HFF-Myc (cell line): Measurements from ENCODE around the gene VPS13C.
A peak's percentile ranks its signal among the peaks of the same experiment; 100 is the strongest.
"Not testable (repeated sequence)": the region's sequence is repeated elsewhere in the genome, so short reads cannot be mapped to it uniquely, and the experiment has no call there.

Source experiments
- DNase-seq: peaks from one replicate; pipeline ENCODE4 v3.0.0-alpha.2; 2011; ENCODE audit warnings: low read depth; ENCODE audit errors: extremely low read depth
- H3K4me3 ChIP-seq: replicated peaks from 2 replicates; pipeline ENCODE4 v1.5.1; 2011; ENCODE audit warnings: low read depth, mild to moderate bottlenecking, control low read depth, low read length
- CTCF ChIP-seq: IDR thresholded peaks from 2 replicates; pipeline ENCODE4 v1.5.1; 2012; ENCODE audit warnings: mild to moderate bottlenecking, low read depth, low read length, control low read depth; ENCODE audit errors: missing control alignments

Gene VPS13C

DNA sequence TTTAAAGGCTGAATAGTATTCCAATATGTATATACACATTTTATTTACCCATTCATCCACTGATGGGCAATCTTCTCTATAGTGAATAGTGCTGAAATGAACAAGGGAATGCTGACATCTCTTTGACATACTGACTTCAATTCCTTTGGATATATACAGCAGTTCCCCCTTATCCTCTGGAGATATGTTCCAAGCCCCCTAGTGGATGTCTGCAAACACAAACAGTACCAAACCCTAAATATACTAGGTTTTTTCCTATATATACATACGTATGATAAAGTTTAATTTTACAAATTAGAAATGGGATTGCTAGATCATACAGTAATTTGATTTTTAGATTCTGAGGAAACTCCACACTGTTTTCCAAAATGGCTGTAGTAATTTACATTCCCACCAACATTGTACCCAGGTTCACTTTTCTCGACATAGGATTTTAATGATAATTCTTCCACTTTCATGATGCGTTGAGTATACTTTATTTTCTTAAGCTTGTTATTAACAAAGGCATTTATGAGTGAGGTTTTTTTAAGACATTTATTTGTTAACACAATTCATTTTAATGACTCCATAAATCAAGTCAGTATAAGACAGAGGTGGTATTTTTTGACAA lies 38.2 kb downstream of the VPS13C start:
- H3K4me3 ChIP-seq: no peak overlapping the region
- DNase-seq: no peak
- peak; percentile 42 for TF ChIP-seq CTCF

DNA sequence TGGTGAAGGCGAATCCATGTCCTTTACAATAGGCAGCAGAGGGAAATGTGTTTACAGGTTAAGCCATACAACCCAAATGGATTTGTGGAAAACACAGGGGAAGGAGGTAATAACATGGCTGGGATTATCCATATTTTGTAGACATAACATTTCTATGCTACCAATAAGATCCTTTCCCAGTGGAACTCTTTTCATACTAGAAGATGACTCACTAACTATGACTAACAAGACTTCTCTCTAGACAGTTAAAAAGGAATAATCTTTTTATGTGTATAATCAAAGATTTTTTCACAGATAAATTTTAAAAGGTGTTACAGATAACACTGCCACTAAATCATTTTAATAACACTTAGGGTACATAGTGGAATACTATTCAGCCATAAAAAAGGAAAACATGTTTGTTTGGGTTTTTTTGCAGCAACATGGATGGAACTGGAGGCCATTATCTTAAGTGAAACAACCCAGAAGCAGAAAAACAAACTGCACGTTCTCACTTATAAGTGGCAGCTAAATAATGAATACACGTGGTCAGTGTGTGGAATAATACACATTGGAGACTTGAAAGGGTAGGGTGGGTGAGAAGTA lies 39.6 kb downstream of the VPS13C start:
- no peak overlapping the region for H3K4me3 ChIP-seq
- DNase-seq: no peak
- no peak for TF ChIP-seq CTCF

DNA sequence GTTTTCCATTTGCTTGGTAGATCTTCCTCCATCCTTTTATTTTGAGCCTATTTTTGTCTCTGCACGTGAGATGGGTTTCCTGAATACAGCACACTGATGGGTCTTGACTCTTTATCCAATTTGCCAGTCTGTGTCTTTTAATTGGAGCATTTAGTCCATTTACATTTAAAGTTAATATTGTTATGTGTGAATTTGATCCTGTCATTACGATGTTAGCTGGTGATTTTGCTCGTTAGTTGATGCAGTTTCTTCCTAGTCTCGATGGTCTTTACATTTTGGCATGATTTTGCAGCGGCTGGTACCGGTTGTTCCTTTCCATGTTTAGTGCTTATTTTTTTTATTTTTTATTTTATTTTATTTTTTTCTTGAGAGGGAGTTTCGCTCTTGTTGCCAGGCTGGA lies 54.9 kb downstream of the VPS13C start:
- DNase-seq, H3K4me3 ChIP-seq: not testable (repeated sequence)

- TF ChIP-seq CTCF: no peak
- H3K4me3 ChIP-seq: no peak overlapping the region
- DNase-seq: no peak
Measured at GRCh38 chr15:61997786-61998185, 62.5 kb downstream of the VPS13C start.

DNA sequence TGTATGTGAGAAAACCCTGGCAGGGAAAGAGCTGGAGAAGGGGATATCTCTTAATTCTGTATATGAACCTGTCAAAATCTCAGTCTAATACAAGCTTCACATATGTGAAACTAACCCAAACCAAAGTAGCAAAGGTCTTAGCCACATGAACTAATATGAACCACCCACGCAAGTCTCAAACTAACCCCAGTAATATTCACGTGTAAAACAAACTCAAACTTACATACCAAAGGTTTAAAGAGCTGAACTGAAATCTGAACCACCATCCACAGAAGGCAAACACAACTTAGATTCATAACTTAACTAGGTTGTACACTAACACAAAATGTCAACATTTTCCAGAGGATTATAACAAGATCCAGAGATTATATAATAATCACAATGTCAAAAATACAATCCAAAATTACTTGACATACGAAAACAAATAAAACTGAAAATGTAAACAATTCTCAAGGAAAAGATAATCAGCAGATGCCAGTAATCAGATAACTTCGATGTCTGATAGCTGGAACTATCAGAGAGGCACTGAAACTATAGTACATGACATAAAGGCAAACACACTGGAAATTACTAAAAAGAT lies 64.1 kb downstream of the VPS13C start:
- no peak for TF ChIP-seq CTCF
- DNase-seq: no peak
- H3K4me3 ChIP-seq: no peak overlapping the region

DNA sequence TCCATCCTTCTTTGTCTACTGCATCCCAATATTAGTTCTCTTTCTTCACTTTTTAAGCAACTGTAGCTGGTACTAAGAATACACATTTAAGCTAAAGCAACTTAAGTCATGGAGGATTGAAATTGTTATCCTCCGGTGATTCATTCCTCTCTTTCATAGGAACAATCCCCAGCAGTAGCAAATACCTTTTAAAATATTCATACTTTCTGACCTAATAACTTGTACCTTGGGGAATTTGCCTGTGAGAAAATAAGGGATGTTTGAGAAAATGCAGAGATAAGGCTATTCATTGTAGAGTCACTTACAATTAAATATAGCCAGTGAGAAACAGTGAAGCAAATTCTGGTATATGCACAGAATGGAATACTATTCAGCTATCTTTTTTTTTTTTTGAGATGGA lies 66.0 kb downstream of the VPS13C start:
- TF ChIP-seq CTCF: no peak
- DNase-seq: no peak
- no peak overlapping the region for H3K4me3 ChIP-seq

GRCh38 chr15:61992518-61992917 lies 67.7 kb downstream of the VPS13C start:
- no peak for TF ChIP-seq CTCF
- no peak overlapping the region for H3K4me3 ChIP-seq
- no peak for DNase-seq
